Inflammatory macrophage treated with lipopolysaccharide for 4 hours (primary cell): ENCODE measurements around the gene PLEKHG4B.
"Not testable (repeated sequence)": the region's sequence is repeated elsewhere in the genome, so short reads cannot be mapped to it uniquely, and the experiment has no call there.

Experiments used
- DNase-seq: peaks from one replicate; pipeline ENCODE4 v3.0.0-alpha.2; 2020

PLEKHG4B gene

DNA sequence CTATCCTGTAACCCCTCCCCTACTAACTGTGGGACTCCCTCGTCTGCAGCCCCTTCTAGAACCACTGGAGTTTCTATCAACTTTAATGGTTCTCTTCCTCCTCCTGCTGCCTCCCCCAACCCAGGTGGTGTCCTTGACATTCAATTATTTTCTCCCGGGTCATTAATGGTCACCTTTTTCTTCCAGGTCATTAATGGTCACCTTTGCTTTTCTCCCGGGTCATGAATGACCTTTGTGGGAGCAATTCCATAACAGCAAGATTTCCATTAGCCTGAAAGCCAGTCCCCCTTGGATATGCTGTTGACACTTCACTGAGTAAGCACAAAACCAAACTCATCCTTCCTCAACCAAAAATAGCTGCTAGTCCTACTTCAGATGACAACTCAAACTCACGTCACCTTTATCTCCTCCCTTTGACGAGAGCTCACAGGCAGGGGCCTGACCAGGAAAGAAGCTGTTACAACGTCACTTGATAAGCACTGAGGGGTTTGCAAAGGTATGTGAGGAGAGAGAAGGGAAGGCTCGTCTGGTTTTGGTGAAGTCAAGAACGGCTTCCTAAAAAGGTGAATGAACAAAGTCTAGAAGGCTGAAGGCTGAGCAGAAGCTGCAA, 115.1 kb downstream of the PLEKHG4B start:
- DNase-seq, result no peak

GRCh38 chr5:207599-207998, 115.6 kb downstream of the PLEKHG4B start:
- no peak for DNase-seq

GRCh38 chr5:208449-209114, 116.6 kb downstream of the PLEKHG4B start:
- no peak for DNase-seq

DNA sequence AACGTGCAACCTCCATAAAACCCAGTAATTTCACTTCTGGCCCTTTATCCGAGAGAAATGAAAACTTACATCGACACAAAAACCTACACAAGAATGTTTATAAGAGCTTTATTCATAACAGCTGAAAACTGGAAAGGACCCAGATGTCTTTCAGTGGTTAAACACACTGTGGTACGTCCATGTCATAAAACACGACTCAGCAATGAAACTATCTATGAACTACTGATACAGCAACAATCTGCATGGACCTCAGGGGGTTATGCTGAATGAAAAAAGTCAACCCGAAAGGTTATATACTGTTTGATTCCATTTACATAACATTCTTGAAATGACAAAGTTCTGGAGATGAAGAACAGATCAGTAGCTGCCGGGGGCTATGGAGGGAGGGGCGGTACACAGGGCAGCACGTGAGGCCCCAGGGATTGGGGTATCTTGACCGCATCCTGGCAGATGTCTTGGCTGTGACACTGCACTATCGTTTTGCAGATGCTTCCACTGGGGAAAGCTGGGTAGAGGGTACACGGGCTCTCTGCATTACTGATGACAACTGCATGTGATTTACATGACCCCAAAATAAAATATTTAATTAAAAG, 121.9 kb downstream of the PLEKHG4B start:
- no peak for DNase-seq

DNA sequence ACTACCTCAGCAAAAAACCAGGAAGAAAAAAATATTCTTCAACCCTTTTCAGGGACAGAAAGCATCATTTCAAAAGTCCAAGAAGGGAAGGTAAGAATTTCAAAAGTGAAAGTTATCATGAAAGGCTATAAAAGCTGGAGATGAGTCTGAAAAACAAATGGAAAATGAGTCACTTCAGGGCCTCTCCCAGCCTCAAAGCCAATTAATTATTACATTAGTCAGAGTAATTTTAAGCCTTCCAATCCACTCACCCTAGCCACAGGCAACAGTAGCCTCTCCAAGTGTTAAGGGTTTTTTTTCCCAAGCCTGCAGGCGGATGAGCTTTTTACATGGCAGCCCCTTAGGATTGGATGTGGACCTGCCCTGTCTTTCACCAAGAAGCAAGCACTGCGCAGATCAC, 123.3 kb downstream of the PLEKHG4B start:
- not testable (repeated sequence) for DNase-seq

DNA sequence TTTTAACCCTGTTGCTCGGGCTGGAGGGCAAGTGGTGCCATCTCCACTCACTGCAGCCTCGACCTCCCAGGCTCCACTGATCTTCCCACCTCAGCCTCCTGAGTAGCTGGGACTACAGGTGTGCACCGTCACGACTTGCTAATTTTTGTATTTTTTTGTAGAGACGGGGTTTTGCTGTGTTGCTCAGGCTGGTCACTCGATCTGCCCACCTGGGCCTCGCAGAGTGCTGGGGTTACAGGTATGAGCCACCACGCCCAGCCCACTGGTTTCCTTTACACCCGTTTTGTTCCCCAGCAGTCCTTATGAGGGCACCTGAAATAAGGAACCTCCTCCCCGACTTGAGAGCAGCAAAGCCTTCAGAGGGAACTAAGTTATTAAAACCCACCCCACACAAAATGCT, 124.1 kb downstream of the PLEKHG4B start:
- DNase-seq, result not testable (repeated sequence)

DNA sequence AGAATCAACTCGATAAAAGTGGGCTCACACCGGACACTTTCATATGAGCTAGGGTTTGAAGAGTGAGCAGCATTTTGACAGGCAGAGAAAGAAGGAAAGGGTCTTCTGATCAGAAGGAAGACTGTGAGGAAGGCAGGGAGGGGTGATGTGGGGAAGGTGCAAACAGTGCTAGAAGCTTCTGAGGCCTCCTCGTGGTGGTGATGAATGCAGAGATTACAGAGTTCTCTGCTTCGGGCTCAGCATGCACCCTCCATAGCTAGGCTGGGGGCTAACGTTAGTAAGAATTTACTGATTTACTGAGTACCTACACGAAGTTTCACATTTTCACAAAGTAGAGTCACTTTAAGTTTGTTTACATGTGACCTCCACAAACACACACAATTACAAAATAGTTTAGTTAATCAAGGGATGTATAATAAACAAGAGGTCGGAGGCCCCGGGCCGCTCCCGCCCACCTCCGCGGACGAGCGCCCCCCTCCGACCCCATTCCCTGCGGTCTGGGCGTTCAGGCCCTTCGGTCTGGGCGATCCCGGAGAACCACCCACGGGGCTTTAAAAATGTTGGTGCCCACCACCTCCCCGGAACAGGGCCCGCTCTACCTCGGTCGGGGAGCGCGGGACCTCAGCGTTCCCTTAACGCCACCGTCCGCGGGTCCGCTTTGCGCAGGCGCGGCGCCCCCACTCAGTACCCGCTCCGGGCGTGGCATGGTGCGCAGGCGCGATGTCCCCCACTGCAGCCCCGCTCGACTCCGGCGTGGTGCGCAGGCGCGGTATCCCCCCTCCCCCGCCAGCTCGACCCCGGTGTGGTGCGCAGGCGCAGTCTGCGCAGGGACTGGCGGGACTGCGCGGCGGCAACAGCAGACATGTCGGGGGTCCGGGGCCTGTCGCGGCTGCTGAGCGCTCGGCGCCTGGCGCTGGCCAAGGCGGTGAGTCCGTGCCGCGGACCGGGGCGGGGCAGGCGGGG, 125.8 kb downstream of the PLEKHG4B start, which contains the start of the genes CCDC127 and SDHA:
CCDC127 (minus strand) TSS at position 660 of the 963 bp plus-strand sequence. CDS start 1,304 bp downstream, outside the sequence.
SDHA (plus strand) TSS at position 827 of the 963 bp plus-strand sequence; CDS start at position 863, 36 bp downstream.
- peak; percentile 95 for DNase-seq

DNA sequence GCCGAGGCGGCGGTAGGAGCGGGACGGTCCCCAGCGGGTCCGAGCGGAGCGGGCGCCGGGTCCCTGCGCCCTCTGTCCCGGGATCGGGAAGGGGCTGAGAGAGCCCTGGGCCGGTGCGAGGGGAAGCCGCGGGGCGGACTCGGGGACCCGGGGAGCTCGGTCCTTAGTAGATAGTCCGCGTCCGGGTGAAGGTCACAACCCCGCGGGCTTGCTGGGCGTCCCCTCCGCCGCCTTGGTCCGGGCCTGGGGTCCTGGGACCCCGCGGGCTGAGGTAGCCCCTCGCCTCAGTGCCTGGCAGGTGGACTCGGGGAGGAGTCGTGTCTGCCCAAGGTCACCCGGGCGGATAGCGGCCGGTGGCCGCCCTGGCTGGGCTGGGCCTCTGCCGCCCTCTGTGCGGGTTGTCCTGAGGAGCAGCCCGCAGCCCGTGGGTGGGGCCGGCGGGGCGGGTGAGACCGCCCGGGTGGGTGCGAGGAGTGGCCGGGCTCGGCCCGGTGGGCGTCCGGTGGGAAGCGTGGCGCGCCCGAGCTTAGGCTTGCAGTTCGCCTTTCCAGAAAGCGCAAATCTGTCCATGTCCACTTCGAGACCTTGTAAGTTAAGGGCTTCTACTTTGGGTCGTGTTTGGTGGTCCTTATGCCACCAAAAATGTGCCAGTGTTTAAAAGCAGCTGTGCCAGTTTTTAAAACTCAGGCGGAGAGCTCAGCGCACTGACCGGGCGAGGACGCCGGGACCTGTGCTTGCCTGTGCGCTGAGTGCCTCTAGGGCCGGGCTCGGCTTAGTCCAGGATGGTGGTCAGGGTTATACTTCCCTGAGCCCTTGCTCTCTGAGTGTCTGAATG, 126.7 kb downstream of the PLEKHG4B start:
- peak; percentile 53 for DNase-seq

DNA sequence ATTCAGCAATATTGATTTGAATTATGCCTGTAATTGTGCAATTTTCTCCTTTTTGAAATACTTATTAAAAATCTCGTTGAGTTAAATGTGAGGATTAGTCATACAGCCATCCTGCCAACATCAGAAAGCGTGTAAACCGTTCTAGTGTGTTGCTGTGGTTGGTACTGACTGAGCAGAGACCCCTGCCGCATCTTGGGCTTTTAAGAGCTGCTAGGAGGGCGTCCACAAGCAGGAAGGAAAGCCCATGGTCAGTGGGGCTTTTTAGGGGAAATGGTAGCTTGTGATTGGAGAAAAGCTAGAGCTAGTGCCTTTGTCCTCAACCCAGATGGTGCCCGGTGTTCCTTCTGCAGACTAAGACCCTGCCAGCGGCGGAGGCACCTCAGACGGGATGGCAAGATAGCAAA, 127.5 kb downstream of the PLEKHG4B start:
- DNase-seq, result peak; percentile 26

GRCh38 chr5:219991-220390, 128.0 kb downstream of the PLEKHG4B start:
- DNase-seq, result peak; percentile 55

GRCh38 chr5:222951-223715, 131.2 kb downstream of the PLEKHG4B start:
- peak; percentile 51 for DNase-seq

- no peak for DNase-seq
These were observed 131.8 kb downstream of the PLEKHG4B start for GRCh38 chr5:223791-224190.

DNA sequence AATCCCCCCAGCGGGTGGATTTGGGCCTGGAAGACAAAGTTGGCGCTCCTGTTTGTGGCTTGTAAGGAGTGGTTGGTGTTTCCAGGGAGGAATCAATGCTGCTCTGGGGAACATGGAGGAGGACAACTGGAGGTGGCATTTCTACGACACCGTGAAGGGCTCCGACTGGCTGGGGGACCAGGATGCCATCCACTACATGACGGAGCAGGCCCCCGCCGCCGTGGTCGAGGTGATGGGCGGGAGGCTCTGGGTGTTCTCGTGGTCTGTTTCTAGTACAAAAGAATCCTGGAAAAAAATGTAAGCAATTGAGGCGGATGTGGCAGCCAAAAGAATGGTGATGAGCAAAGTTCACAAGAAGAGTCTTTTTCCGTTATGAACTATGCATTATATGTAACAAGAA, 133.4 kb downstream of the PLEKHG4B start:
- no peak for DNase-seq

DNA sequence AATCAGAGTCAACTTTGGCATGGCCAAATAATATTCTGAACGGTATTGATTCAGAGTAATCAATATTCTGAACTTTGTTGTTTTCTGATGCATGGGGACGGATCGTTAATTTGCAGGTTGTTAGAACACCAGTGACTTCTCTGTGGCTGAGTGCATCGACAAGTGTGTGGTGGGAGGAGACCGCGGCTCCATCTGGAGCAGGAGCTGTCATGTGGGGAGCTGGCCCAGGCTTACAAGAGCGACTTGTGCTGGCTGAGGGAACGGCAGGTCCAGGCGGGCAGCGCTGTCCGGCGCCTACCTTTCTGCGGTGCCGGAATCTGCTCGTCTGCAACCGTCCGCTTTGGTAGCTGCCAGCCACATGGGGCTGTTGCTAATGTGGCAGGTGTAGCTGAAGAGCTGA, 135.4 kb downstream of the PLEKHG4B start:
- not testable (repeated sequence) for DNase-seq

DNA sequence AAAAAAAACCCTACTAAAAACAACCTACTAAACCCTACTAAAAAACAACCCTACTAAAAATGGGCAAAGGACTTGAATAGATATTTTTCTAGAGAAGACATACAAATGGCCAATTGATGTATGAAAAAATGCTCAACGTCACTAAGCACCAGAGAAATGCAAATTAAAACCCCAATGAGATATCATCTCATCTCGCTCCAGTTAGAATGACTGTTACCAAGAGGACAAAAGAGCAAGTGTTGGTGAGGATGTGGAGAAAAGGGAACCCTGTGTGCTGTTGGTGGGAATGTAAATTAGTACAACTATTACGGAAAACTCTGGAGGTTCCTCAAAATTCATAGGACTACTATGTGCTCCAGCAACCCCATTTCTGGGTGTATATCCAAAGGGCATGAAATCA, 136.9 kb downstream of the PLEKHG4B start:
- DNase-seq, result no peak

DNA sequence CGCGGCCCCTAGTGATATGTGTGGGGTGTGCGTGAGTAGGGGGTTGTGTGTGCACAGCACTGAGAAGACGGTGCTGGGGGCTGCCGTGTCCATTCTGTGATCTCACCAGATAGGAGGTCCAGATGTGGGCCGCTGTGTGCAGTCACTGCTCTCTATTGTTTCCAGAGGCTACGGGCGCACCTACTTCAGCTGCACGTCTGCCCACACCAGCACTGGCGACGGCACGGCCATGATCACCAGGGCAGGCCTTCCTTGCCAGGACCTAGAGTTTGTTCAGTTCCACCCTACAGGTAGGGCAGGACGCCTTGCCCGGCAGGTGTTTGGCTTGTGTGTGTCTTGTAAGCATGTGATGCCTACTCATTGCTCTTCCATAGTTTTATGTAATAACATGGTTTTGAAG, 138.7 kb downstream of the PLEKHG4B start:
- DNase-seq, result no peak

GRCh38 chr5:231661-232060, 139.7 kb downstream of the PLEKHG4B start:
- DNase-seq, result no peak

DNA sequence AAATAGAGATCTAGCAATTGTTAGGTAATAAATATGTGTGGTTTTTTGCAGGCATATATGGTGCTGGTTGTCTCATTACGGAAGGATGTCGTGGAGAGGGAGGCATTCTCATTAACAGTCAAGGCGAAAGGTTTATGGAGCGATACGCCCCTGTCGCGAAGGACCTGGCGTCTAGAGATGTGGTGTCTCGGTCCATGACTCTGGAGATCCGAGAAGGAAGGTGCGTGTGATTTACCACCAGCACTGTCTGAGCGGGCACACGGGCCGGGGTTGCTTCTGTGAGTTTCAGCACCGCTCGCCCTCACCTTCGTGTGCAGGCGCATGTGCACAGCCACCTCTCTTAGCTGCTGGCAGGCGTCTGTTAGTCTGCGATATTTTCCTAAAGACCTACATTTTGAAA, 141.5 kb downstream of the PLEKHG4B start:
- DNase-seq, result not testable (repeated sequence)

DNA sequence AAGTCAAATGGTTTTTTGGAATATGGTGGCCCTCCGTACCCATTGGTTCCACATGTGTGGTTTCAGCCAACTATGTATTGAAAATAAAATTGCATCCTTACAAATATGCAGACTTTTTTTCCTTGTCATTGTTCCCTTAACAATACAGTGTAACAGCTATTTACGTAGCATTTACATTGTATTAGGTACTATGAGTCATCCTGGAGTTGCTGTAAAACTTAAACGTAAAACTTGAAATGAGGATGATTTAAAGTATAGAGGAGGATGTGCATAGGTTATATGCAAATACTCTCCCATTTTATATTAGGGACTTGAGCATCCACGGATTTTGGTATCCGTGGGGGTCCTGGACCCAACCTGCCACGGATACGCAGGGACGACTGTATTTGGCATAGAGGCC, 142.5 kb downstream of the PLEKHG4B start:
- no peak for DNase-seq

DNA sequence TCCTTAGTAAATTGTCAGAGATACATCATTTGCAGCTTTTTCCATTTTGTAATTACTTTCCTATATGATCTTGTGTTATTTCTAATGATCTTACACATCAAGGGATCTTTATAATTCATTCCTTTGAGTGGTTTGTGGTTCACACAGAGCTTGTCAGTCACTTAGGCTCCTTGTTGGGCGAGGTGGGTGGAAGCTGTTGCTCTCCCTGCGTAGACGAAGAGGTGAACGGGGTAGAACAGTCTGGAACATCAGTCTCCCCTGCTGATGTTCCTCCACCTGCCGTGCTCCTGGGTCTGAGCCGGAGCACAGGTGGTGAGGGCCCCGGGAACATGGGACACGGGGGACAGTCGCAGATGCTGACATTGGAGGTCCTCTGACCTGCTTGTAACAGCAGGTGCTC, 143.6 kb downstream of the PLEKHG4B start:
- not testable (repeated sequence) for DNase-seq

DNA sequence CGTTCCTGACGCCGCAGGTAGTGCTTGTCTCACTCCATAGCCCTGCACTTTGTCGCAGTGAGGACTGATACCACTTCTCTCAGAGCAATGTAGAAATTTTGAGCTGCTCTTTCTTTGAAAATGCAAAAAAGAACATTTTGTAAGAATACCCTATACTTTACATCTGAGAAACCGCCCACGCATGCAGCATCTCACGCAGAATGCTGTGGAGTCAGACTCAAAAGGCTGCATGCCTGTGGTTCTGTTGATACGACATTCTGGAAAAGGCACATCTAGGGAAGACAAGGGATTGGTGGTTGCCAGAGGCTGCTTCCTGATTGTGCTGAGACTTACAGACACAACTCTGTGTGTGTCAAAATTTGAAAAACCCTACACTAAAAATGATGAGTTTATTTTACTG, 146.0 kb downstream of the PLEKHG4B start:
- not testable (repeated sequence) for DNase-seq
